Measurements from ENCODE around the gene SLC5A6.
"Not testable (repeated sequence)": the region's sequence is repeated elsewhere in the genome, so short reads cannot be mapped to it uniquely, and the experiment has no call there.

Gene SLC5A6

GRCh38 chr2:27185331-27186026 is 26.6 kb downstream of the SLC5A6 start:
- H3K4me3 ChIP-seq (ENCODE audit: low read depth, low read length): no peak overlapping the region
- no peak for TF ChIP-seq CTCF (IDR thresholded peaks at IDR 0.05; ENCODE audit: borderline replicate concordance, insufficient read depth, low read depth, low read length)

GRCh38 chr2:27184115-27184514 is 28.0 kb downstream of the SLC5A6 start:
- no peak for TF ChIP-seq CTCF (IDR thresholded peaks at IDR 0.05; ENCODE audit: borderline replicate concordance, insufficient read depth, low read depth, low read length)

GRCh38 chr2:27182346-27182745 is 29.7 kb downstream of the SLC5A6 start:
- no peak overlapping the region for H3K4me3 ChIP-seq (ENCODE audit: low read depth, low read length)
- no peak for TF ChIP-seq CTCF (IDR thresholded peaks at IDR 0.05; ENCODE audit: borderline replicate concordance, insufficient read depth, low read depth, low read length)

More at GRCh38 chr2:27184115-27184514, 28.0 kb downstream of the SLC5A6 start:
- H3K4me3 ChIP-seq (ENCODE audit: low read depth, low read length): no peak overlapping the region

- no peak for TF ChIP-seq CTCF (IDR thresholded peaks at IDR 0.05; ENCODE audit: borderline replicate concordance, insufficient read depth, low read depth, low read length)
- no peak overlapping the region for H3K4me3 ChIP-seq (ENCODE audit: low read depth, low read length)
Measured at GRCh38 chr2:27179344-27180000, 32.6 kb downstream of the SLC5A6 start.

- no peak for TF ChIP-seq CTCF (IDR thresholded peaks at IDR 0.05; ENCODE audit: borderline replicate concordance, insufficient read depth, low read depth, low read length)
- H3K4me3 ChIP-seq (ENCODE audit: low read depth, low read length): no peak overlapping the region
Measured at GRCh38 chr2:27178469-27178868, 33.6 kb downstream of the SLC5A6 start.

- no peak for TF ChIP-seq CTCF (IDR thresholded peaks at IDR 0.05; ENCODE audit: borderline replicate concordance, insufficient read depth, low read depth, low read length)
- no peak overlapping the region for H3K4me3 ChIP-seq (ENCODE audit: low read depth, low read length)
Measured at GRCh38 chr2:27177441-27178351, 34.4 kb downstream of the SLC5A6 start.

GRCh38 chr2:27175781-27176180 is 36.3 kb downstream of the SLC5A6 start:
- not testable (repeated sequence) for H3K4me3 ChIP-seq (ENCODE audit: low read depth, low read length)

Data from GM12875 (cell line).